GM23338 (cell line): ENCODE measurements around the gene OR6B2. TPM values are rescaled to one million over a fixed set of nuclear protein-coding genes. Genes with fewer than 3 reads are reported as not detected.
A peak's percentile ranks its signal among the peaks of the same experiment; 100 is the strongest.

Experiments
- ATAC-seq: fragments of 200-7000 bp; cut with Tn5 transposase; 3 replicates; pipeline ENCODE4 v1.9.1; 2020
- DNase-seq: peaks from one replicate; pipeline ENCODE4 v3.0.0-alpha.2; 2015; ENCODE audit warnings: low spot score
- H2AFZ ChIP-seq: fragments of 200-600 bp; sonication (generic); 2 replicates; pipeline ENCODE4 v1.8.0; 2016; ENCODE audit warnings: antibody characterized with exemption, mild to moderate bottlenecking, moderate library complexity
- H3F3A ChIP-seq: fragments of 200-600 bp; sonication (generic); replicated peaks from 2 replicates; pipeline ENCODE4 v1.8.0; 2017; ENCODE audit warnings: antibody characterized with exemption, mixed run types, low read depth
- H3K27ac ChIP-seq: fragments of 200-600 bp; sonication (generic); 2 replicates; pipeline ENCODE4 v1.6.1; 2016; ENCODE audit warnings: low read depth
- H3K27me3 ChIP-seq: fragments of 200-600 bp; sonication (generic); 2 replicates; pipeline ENCODE4 v1.8.0; 2016; ENCODE audit warnings: mild to moderate bottlenecking, mixed run types, moderate library complexity; ENCODE audit not compliant: insufficient read depth
- H3K36me3 ChIP-seq: fragments of 200-600 bp; sonication (generic); 2 replicates; pipeline ENCODE4 v1.8.0; 2016; ENCODE audit warnings: mild to moderate bottlenecking; ENCODE audit not compliant: insufficient read depth
- H3K4me1 ChIP-seq: fragments of 200-600 bp; sonication (generic); 2 replicates; pipeline ENCODE4 v1.8.0; 2016; ENCODE audit warnings: mild to moderate bottlenecking, moderate library complexity; ENCODE audit not compliant: insufficient read depth
- H3K4me2 ChIP-seq: fragments of 200-600 bp; sonication (generic); 2 replicates; pipeline ENCODE4 v1.7.1; 2017; ENCODE audit warnings: mixed run types
- H3K4me3 ChIP-seq: fragments of 200-600 bp; sonication (generic); 2 replicates; pipeline ENCODE4 v1.6.1; 2016; ENCODE audit warnings: mixed run types
- H3K79me2 ChIP-seq: fragments of 200-600 bp; sonication (generic); replicated peaks from 2 replicates; pipeline ENCODE4 v1.8.0; 2017; ENCODE audit warnings: mild to moderate bottlenecking; ENCODE audit not compliant: insufficient read depth
- H3K9me2 ChIP-seq: fragments of 200-600 bp; sonication (generic); 2 replicates; pipeline ENCODE4 v1.8.0; 2017; ENCODE audit not compliant: insufficient read depth
- H4K20me1 ChIP-seq: fragments of 200-600 bp; sonication (generic); replicated peaks from 2 replicates; pipeline ENCODE4 v1.8.0; 2017; ENCODE audit warnings: mild to moderate bottlenecking; ENCODE audit not compliant: insufficient read depth
- H3K27ac Mint-ChIP-seq: 2 replicates; pipeline ENCODE4 v1.8.0; 2020; ENCODE audit warnings: inconsistent platforms, mild to moderate bottlenecking, moderate library complexity, mixed read lengths
- H3K27me3 Mint-ChIP-seq: 3 replicates; pipeline ENCODE4 v1.8.0; 2022; ENCODE audit warnings: low read depth, mild to moderate bottlenecking, moderate library complexity, mixed read lengths, inconsistent platforms; ENCODE audit not compliant: insufficient read depth, poor library complexity
- H3K36me3 Mint-ChIP-seq: 3 replicates; pipeline ENCODE4 v1.8.0; 2021; ENCODE audit warnings: low read depth, mild to moderate bottlenecking, inconsistent platforms, moderate library complexity, mixed read lengths
- H3K4me1 Mint-ChIP-seq: 3 replicates; pipeline ENCODE4 v1.8.0; 2020; ENCODE audit warnings: mild to moderate bottlenecking, inconsistent platforms, mixed read lengths
- H3K4me3 Mint-ChIP-seq: 3 replicates; pipeline ENCODE4 v1.8.0; 2021; ENCODE audit warnings: moderate library complexity, mild to moderate bottlenecking, inconsistent platforms, mixed read lengths
- H3K9me3 Mint-ChIP-seq: 3 replicates; pipeline ENCODE4 v1.8.0; 2020; ENCODE audit warnings: moderate library complexity, mild to moderate bottlenecking, inconsistent platforms, mixed read lengths
- EZH2 ChIP-seq: fragments of 200-600 bp; sonication (generic); IDR thresholded peaks from one replicate; pipeline ENCODE4 v1.8.0; 2017; ENCODE audit warnings: antibody characterized with exemption, mild to moderate bottlenecking, low read depth; ENCODE audit not compliant: unreplicated experiment
- EZH2phosphoT487 ChIP-seq: fragments of 200-600 bp; sonication (generic); IDR thresholded peaks from one replicate; pipeline ENCODE4 v1.8.1; 2018; ENCODE audit warnings: antibody characterized with exemption; ENCODE audit not compliant: unreplicated experiment
- NANOG ChIP-seq: IDR thresholded peaks from 2 replicates; pipeline ENCODE4 v1.6.1; 2016; ENCODE audit warnings: antibody characterized with exemption, borderline replicate concordance
- POLR2AphosphoS5 ChIP-seq: IDR thresholded peaks from 2 replicates; pipeline ENCODE4 v1.6.1; 2016; ENCODE audit warnings: antibody characterized with exemption, low read depth
- ZNF114 ChIP-seq: fragments of 250-450 bp; sonication (Bioruptor Pico); IDR thresholded peaks from 2 replicates; pipeline ENCODE4 v1.5.0; 2020; ENCODE audit warnings: mild to moderate bottlenecking, moderate library complexity
- ZNF331 ChIP-seq: fragments of 250-450 bp; sonication (Bioruptor Pico); IDR thresholded peaks from 2 replicates; pipeline ENCODE4 v1.5.0; 2020; ENCODE audit warnings: low read depth, mild to moderate bottlenecking, moderate library complexity
- polyA plus RNA-seq: library from polyadenylated mRNA; unstranded; fragments of >200 nt; fragmentation: Nextera tagmentation; extraction: Ambion mirVana; gene quantifications from 2 replicates; pipeline ENCODE4 v1.2.1, GENCODE V29; 2016
- total RNA-seq: library from RNA; depleted of rRNA; stranded (reverse); fragments of >200 nt; shearing (Covaris generic); gene quantifications from 2 replicates; pipeline ENCODE4 v1.2.3, GENCODE V29; 2014
- TF ChIP-seq, protein P1 (sequence below): IDR thresholded peaks from 2 replicates; pipeline ENCODE4 v1.6.1; 2016; ENCODE audit warnings: antibody characterized with exemption
- TF ChIP-seq, protein P2 (sequence below): IDR thresholded peaks from one replicate; pipeline ENCODE4 v1.6.1; 2018; ENCODE audit warnings: antibody characterized with exemption; ENCODE audit not compliant: unreplicated experiment
- TF ChIP-seq, protein P3 (sequence below), 2 experiments: fragments of 200-600 bp in 1 of 2; sonication (generic) in 1 of 2; conservative IDR thresholded peaks; 2 replicates each; pipeline versions ENCODE4 v1.5.1 to v1.6.1; 2016 to 2017; ENCODE audit warnings: antibody characterized with exemption in 2 of 2, low read depth in 2 of 2, mild to moderate bottlenecking in 2 of 2, moderate library complexity in 1 of 2

The OR6B2 gene
- total and polyA plus RNA-seq, 2 experiments from 2014 or later, result not detected

DNA sequence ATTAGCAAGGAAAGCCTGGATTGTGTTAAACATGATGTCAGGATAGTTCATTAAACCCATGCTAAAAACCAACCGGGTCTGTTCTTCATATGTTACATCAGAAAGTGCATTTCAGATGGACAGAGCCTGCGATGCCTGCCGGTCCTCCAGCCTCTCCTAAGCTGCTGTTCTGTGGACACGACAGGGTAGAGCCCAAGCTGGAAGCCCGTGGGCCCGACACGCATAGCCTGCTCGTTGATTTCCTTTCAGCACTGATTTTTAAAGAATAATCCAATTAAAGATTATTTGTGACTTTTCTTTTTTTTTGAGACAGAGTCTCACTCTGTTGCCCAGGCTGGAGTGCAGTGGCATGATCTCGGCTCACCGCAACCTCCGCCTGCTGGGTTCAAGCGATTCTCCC, 22.3 kb upstream of the OR6B2 start (continued):
- TF ChIP-seq, protein P1, sequence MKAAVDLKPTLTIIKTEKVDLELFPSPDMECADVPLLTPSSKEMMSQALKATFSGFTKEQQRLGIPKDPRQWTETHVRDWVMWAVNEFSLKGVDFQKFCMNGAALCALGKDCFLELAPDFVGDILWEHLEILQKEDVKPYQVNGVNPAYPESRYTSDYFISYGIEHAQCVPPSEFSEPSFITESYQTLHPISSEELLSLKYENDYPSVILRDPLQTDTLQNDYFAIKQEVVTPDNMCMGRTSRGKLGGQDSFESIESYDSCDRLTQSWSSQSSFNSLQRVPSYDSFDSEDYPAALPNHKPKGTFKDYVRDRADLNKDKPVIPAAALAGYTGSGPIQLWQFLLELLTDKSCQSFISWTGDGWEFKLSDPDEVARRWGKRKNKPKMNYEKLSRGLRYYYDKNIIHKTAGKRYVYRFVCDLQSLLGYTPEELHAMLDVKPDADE, result no peak
- TF ChIP-seq EZH2phosphoT487, result no peak
- no peak for TF ChIP-seq ZNF114 (CRISPR knock-in tag)
- no peak for TF ChIP-seq POLR2AphosphoS5
- TF ChIP-seq, protein P2, sequence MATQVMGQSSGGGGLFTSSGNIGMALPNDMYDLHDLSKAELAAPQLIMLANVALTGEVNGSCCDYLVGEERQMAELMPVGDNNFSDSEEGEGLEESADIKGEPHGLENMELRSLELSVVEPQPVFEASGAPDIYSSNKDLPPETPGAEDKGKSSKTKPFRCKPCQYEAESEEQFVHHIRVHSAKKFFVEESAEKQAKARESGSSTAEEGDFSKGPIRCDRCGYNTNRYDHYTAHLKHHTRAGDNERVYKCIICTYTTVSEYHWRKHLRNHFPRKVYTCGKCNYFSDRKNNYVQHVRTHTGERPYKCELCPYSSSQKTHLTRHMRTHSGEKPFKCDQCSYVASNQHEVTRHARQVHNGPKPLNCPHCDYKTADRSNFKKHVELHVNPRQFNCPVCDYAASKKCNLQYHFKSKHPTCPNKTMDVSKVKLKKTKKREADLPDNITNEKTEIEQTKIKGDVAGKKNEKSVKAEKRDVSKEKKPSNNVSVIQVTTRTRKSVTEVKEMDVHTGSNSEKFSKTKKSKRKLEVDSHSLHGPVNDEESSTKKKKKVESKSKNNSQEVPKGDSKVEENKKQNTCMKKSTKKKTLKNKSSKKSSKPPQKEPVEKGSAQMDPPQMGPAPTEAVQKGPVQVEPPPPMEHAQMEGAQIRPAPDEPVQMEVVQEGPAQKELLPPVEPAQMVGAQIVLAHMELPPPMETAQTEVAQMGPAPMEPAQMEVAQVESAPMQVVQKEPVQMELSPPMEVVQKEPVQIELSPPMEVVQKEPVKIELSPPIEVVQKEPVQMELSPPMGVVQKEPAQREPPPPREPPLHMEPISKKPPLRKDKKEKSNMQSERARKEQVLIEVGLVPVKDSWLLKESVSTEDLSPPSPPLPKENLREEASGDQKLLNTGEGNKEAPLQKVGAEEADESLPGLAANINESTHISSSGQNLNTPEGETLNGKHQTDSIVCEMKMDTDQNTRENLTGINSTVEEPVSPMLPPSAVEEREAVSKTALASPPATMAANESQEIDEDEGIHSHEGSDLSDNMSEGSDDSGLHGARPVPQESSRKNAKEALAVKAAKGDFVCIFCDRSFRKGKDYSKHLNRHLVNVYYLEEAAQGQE, result no peak
- TF ChIP-seq, protein P3, sequence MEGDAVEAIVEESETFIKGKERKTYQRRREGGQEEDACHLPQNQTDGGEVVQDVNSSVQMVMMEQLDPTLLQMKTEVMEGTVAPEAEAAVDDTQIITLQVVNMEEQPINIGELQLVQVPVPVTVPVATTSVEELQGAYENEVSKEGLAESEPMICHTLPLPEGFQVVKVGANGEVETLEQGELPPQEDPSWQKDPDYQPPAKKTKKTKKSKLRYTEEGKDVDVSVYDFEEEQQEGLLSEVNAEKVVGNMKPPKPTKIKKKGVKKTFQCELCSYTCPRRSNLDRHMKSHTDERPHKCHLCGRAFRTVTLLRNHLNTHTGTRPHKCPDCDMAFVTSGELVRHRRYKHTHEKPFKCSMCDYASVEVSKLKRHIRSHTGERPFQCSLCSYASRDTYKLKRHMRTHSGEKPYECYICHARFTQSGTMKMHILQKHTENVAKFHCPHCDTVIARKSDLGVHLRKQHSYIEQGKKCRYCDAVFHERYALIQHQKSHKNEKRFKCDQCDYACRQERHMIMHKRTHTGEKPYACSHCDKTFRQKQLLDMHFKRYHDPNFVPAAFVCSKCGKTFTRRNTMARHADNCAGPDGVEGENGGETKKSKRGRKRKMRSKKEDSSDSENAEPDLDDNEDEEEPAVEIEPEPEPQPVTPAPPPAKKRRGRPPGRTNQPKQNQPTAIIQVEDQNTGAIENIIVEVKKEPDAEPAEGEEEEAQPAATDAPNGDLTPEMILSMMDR (conservative IDR thresholded peaks at IDR 0.05; ENCODE audit: low read depth in 2 of 2), result no peak
- TF ChIP-seq NANOG, result no peak
- TF ChIP-seq ZNF331, result no peak

DNA sequence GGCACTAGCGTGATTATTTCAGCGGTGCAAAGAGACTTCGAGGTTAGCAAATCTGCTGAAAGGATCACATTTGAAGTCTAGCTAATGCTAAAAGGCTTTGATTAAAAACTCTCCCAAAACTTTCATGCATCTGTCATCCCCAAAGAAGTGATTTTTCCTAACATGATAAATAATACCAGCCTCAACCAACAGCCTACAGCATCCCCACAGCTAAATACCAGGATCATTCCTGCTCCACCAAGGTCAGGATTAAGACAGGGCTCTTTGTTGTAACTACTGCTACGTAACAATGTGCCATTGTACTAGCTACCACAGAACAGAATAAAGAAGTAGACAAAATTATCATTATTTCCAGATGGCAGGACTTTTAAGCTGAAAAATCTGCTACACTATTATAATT, 21.5 kb upstream of the OR6B2 start:
- H4K20me1 ChIP-seq, result no peaks in the 10 kb centered on the region
- H3K79me2 ChIP-seq, result no peaks in the 10 kb centered on the region
- no peak overlapping the region for H2AFZ ChIP-seq
- DNase-seq, result no peak
- no peak overlapping the region for H3K27ac ChIP-seq
- Mint-ChIP-seq H3K4me1 (no peaks in the 10 kb centered on the region; the same call in 2 of the 3 replicates), H3K4me3 (no peak overlapping the region), H3K27ac (no peak overlapping the region), H3K9me3 (no peaks in the 10 kb centered on the region), H3K27me3 (peaks cover 11% of the 10 kb centered on the region), H3K36me3 (no peaks in the 10 kb centered on the region)
- 0 out of 3 replicates have a peak, but pooled peaks have one; percentile 29 for ATAC-seq
- no peaks in the 10 kb centered on the region for H3K27me3 ChIP-seq
- H3F3A ChIP-seq, result no peaks in the 10 kb centered on the region
- no peaks in the 10 kb centered on the region; the same call in 1 of the 2 replicates for H3K4me1 ChIP-seq
- no peaks in the 10 kb centered on the region for H3K36me3 ChIP-seq
- no peak overlapping the region for H3K4me2 ChIP-seq
- no peaks in the 10 kb centered on the region for H3K9me2 ChIP-seq
- H3K4me3 ChIP-seq, result no peak overlapping the region
- TF ChIP-seq EZH2 (no peak), EZH2phosphoT487 (no peak), ZNF331 (no peak), POLR2AphosphoS5 (no peak), ZNF114 (CRISPR knock-in tag) (no peak)
- TF ChIP-seq, protein P2, result no peak
